PFSK-1 (cell line): ENCODE measurements around the gene LGALS7B.

ENCODE experiments used
- POLR2AphosphoS5 ChIP-seq: IDR thresholded peaks from 2 replicates; pipeline ENCODE4 v1.6.1; 2012; ENCODE audit warnings: low read depth, mild to moderate bottlenecking, control low read depth, low read length, moderate library complexity
- SIN3A ChIP-seq: IDR thresholded peaks from 2 replicates; pipeline ENCODE4 v1.6.1; 2012; ENCODE audit warnings: mild to moderate bottlenecking, low read length, moderate library complexity, borderline replicate concordance; ENCODE audit not compliant: insufficient read depth
- TAF1 ChIP-seq: IDR thresholded peaks from 2 replicates; pipeline ENCODE4 v1.6.1; 2012; ENCODE audit warnings: low read length, control low read depth, borderline replicate concordance; ENCODE audit not compliant: insufficient read depth
- TF ChIP-seq, protein P1 (sequence below), 2 experiments: IDR thresholded peaks; 2 replicates each; pipeline versions ENCODE4 v1.6.1 to v1.8.0; 2011 to 2012; ENCODE audit warnings: low read depth in 2 of 2, low read length in 2 of 2, control low read depth in 1 of 2, inconsistent platforms in 1 of 2, mild to moderate bottlenecking in 1 of 2, moderate library complexity in 1 of 2; ENCODE audit not compliant: insufficient read depth in 1 of 2

DNA sequence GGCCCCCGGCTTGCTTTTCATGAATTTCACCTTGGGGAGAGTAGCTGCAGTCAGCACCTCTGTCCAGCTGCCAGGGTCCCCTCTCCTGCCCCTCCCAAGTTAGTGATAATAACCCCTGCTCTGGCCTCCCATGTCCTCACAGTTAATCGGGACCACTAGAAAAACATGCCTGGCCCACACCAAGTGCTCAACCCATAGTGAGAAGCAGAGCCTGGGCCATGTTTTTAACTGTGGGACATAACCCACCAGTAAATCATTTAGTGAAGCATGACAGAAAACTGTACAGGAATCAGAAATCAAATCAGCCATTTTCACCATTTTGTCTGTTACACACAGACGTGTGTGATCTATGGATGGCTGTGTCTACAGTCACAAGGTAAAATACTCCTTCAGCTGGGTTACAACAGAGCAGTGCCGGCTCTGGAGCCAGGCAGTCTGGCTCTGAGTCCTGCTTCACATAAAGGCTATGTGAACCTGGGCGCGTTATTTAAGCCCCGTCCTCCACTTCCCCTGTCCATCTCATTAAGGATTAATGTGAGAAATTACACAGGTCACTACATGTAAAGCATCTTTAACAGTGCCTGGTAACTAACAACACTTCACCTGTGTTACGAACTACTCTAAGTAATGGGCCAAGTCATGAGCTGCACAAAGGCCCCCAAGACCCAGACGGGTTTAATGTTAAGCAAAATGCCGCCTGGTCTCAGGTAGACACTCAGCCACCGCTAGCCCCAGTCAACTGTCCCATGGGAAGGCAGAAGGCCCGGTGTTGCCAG is 50.2 kb downstream of the LGALS7B start:
- TF ChIP-seq POLR2AphosphoS5 (no peak), TAF1 (no peak), SIN3A (no peak)
- TF ChIP-seq, protein P1, sequence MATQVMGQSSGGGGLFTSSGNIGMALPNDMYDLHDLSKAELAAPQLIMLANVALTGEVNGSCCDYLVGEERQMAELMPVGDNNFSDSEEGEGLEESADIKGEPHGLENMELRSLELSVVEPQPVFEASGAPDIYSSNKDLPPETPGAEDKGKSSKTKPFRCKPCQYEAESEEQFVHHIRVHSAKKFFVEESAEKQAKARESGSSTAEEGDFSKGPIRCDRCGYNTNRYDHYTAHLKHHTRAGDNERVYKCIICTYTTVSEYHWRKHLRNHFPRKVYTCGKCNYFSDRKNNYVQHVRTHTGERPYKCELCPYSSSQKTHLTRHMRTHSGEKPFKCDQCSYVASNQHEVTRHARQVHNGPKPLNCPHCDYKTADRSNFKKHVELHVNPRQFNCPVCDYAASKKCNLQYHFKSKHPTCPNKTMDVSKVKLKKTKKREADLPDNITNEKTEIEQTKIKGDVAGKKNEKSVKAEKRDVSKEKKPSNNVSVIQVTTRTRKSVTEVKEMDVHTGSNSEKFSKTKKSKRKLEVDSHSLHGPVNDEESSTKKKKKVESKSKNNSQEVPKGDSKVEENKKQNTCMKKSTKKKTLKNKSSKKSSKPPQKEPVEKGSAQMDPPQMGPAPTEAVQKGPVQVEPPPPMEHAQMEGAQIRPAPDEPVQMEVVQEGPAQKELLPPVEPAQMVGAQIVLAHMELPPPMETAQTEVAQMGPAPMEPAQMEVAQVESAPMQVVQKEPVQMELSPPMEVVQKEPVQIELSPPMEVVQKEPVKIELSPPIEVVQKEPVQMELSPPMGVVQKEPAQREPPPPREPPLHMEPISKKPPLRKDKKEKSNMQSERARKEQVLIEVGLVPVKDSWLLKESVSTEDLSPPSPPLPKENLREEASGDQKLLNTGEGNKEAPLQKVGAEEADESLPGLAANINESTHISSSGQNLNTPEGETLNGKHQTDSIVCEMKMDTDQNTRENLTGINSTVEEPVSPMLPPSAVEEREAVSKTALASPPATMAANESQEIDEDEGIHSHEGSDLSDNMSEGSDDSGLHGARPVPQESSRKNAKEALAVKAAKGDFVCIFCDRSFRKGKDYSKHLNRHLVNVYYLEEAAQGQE (IDR thresholded peaks at IDR 0.05; ENCODE audit: insufficient read depth in 1 of 2, low read depth in 2 of 2, low read length in 2 of 2): no peak
